Measurements from ENCODE around the gene MSRB1. TPM values are rescaled to one million over a fixed set of nuclear protein-coding genes. Genes with fewer than 3 reads are reported as not detected.
A peak's percentile ranks its signal among the peaks of the same experiment; 100 is the strongest.

The MSRB1 gene, protein sequence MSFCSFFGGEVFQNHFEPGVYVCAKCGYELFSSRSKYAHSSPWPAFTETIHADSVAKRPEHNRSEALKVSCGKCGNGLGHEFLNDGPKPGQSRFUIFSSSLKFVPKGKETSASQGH
- total RNA-seq = 10 to 100 TPM; 23.6 to 30.8 TPM
- long read RNA-seq, transcript MSRB1-201 (4 exons, 1,423 nt) = major isoform, 55 of 57 reads
- long read RNA-seq, partial matches to known transcripts = 0 of 57 reads
- long read RNA-seq, other reads (novel, unspliced or antisense) = 1 of 57 reads

DNA sequence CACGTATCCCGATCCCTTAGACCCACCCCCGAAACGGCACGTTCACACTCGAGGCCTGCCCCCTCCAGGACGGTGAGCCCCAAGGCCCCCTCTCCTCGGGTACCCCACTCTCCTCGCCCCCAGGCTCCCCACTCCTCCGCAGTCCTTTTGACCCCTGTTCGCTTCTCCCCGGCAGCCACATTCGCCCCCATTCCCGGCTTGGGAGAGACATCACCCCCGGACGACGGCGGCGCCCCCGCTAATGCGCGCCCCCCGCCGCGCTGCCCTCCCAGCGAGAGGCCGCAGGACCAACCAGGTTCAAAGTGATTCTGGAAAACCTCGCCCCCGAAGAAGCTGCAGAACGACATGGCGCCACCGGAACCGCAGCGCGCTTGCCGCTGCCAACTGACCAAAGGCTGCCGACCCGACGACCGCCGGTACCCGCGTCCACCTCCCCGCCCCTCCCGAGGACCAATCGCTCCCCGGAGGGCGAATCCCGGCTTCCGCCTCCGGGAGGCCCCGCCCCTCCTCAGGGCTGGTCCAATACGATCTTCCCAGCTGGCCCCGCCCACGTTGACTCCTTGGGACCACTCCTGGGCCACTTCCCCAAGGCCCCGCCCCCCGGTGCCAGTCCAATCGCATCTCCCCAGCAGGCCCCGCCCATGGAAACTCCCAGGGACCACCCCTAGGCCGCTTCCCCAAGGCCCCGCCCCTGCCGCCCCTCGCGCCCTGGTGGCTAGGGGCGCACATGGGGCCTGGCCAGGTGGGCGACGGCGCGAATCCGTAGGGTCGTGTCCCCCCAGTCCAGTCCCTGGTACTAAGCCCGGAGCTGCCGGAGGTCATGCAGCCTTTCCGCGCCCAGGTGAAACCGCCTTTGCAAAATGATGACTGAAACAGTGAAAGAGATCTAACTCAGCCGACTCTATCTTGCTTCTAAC is at the start of gene MSRB1:
Gene MSRB1 (minus strand): TSS at position 390 of the 917 bp plus-strand sequence. CDS start 43 bp downstream, at position 347.
- peak; percentile 97 to 98 for ATAC-seq
- intact Hi-C loops (cut with DNase I) = no loop called here
- DNase-seq = peak; percentile 100

DNA sequence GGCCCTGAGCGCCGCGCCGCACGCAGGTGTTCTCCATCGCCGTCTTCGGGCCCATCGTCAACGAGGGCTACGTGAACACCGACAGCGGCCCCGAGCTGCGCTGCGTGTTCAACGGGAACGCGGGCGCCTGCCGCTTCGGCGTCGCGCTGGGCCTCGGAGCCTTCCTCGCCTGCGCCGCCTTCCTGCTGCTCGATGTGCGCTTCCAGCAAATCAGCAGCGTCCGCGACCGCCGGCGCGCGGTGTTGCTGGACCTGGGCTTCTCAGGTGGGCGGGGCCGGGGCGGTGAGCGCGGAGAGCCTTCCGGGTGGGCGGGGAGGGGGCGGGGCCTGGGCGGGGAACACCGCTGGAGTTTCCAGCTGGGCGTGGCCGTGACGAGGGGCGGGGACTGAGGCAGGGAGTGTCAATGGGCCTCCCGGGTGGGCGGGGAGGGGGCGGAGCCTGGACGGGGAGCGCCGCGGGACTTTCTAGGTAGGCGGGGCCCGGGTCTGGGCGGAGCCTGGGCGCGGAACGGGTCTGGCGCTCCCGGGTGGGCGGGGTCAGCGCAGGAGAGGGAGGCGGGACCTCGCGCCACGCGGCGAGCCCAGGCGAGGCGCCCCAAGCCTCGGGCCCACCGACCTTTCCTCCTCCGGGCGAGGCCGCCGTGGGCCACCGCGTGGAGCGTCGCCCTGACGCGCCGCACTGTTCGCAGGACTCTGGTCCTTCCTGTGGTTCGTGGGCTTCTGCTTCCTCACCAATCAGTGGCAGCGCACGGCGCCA is 49.1 kb upstream of the MSRB1 start:
- DNase-seq = peak; percentile 97
- intact Hi-C loops (cut with DNase I) = no loop called here
- peak; percentile 90 to 93 for ATAC-seq

DNA sequence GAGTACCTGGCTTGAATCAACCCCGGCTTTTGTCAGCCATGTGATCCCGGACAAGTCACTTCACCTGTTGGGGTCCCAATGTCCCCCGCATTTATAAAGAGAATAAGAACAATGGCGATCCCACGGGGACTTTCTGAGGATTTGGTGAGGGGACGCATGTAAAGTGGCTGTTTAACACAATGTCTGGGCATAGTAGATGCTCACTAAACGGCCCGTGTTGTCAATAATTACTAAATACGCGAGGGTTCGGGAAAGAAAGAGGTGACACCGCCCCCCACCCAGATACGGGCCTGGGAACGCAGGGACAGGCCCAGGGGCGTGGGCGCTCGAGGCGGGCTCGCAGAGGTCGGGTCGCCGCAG is 48.6 kb upstream of the MSRB1 start:
- DNase-seq (no peak), ATAC-seq (no peak)
- intact Hi-C loops (cut with DNase I) = no loop called here

DNA sequence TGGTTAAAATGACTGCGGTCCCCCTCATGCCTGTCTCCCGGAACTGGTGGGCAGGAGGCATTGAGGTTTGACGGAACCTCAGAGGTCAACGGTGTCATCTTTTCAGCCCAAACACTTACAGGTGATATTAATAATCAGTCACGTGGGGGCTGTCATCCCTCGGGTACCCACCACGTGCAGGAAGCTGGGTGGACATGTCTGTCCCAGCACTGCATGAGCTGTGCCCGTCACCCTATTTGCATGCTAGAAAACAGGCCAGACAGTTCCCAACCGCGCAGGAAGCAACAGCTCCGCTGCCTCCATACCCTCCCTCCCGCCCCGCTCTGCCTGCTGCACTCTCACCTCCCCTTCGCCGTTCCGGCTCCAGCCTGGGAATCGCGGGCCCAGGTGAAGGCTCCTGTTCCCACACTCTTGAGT is 48.1 kb upstream of the MSRB1 start:
- DNase-seq = no peak
- ATAC-seq = peak in 1 of 2 donors; percentile 3
- intact Hi-C loops (cut with DNase I) = no loop called here

DNA sequence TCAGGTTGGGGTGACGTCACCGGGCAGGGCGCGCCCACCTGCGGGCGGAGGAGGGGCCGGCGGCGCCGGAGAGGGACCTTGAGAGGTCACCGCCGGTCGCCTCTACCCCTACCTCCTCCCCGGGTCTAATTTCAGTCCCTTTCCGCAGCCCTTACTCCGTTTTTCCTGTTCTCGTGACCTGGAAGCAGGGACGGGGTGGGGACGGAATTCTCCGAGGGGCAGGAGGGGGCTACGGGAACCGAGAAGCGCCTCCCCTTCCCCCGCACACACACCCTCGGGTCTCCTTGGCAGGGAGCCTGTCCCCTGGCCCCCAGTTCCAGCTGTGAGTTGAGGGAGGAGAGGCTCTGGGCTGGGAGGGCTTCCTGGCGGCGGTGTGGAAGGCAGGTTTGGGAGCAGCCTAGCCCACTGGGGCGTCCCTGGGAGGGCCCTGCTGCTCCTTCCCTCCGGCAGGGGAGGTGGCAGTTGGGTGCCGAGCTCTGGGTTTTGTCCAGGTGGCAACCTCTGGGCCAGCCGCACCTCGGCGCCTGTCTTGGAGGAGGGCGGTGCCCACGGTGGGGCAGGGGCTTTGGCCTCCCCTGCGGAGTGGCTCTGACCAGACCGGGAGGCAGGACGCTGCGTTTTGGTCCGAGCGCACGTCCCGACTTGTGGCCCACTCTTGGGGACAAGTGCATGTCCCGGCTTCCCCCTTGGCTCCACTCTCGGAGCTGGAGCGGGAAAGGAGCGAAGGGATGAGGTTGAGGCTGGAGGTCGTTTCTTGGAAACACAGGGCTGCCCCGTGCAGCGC is 47.5 kb upstream of the MSRB1 start:
- DNase-seq = no peak
- intact Hi-C loops (cut with DNase I) = no loop called here

DNA sequence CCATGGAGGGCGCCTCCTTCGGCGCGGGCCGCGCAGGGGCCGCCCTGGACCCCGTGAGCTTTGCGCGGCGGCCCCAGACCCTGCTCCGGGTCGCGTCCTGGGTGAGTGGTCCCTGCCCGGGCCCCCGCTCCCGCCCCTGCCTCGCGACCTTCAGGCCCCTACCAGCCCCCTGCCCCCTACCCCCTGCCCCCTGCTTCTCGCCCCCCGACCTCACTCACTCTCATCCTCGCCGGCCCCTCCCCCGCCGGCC is 47.0 kb upstream of the MSRB1 start:
- intact Hi-C loops (cut with DNase I) = no loop called here
- ATAC-seq = no peak
- DNase-seq = no peak

More for the DNA sequence above, 47.5 kb upstream of the MSRB1 start:
- no peak for ATAC-seq

DNA sequence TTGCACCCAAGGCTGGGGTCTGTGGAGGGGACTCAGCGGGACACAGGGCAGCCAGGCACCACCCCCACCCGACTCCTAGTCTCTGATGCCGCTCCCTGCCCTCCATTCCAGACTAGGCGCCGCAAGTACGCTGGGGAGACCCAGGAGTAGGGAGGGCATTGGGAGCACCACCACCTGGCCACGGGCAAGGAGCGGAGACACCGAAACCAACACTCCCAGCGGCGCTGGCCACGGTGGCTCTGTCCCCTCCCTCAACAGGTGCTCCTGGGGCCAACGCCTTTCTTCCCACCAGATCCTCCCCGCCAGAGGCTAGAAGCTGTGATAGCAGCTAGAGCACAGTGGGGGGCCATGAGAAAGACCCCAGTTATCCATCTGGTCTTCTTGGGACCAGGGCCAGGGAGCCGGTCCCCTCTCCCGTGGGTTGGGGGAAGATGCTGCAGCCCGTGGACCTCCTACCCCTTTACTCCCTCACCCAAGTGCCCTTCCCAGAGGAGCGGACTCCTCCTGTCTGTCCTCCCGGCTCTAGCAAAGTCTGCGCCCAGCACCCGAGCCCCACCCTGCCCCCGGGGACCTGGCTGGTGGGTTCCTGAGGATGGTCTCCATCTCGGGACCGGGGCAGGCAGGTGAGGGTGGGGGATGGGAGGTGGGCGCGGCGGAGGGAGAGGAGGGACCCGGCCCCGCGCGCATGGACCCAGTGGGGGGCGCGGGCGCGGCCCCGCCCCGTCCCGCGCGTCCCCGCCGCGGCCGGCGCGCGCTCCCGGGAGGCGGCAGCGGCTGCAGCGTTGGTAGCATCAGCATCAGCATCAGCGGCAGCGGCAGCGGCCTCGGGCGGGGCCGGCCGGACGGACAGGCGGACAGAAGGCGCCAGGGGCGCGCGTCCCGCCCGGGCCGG is 46.5 kb upstream of the MSRB1 start, which contains the start of gene SYNGR3:
Gene SYNGR3 (plus strand): TSS at position 762 of the 892 bp plus-strand sequence. CDS start 133 bp downstream, outside the sequence.
- ATAC-seq = no peak
- no peak for DNase-seq
- intact Hi-C loops (cut with DNase I) = no loop called here

DNA sequence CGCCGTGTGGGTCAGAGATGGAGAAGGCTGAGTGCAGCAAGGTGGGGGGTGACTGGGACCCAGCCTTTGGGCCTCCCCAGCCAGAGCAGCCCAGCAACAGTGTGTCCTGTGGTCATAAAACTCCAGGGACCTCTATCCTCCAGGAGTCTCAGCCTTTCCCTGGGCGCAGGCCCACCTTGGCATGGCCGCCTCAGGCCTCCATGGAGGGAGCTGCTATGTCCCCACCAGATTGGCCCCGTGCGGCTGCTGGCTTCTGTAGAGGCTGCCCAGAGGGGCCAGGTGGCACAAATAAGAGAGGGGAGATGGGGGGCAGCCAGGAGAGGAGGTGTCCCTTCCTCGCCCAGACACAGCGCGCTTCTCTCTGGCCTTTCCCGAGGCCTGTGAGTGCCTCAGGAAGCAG is 44.2 kb upstream of the MSRB1 start:
- DNase-seq (no peak), ATAC-seq (no peak)
- intact Hi-C loops (cut with DNase I) = no loop called here

DNA sequence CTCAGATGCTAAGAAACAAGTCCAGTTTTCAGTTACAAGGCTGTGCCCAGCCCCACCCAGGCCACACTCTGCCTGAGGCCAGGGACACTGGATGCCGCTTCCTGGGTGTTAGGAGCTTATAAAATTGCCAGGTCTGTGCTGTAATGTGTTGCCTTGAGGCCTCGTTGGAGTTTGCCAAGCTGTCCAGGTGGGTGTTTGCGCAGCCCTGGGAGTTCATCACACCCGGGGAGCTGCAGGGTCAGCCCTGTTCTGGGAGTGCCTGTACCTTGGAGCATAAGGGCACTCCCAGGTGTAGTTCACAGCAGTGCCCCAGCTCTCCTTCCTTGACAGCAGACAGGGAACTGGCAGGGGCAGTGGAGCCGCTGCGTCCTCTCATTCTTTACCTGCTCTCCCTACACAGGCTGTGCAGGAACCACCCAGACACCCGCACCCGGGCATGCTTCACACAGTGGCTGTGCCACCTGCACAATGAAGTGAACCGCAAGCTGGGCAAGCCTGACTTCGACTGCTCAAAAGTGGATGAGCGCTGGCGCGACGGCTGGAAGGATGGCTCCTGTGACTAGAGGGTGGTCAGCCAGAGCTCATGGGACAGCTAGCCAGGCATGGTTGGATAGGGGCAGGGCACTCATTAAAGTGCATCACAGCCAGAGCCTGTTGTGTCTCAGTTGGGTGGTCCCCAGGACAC is 42.6 kb upstream of the MSRB1 start:
- ATAC-seq (no peak), DNase-seq (no peak)
- intact Hi-C loops (cut with DNase I) = no loop called here

DNA sequence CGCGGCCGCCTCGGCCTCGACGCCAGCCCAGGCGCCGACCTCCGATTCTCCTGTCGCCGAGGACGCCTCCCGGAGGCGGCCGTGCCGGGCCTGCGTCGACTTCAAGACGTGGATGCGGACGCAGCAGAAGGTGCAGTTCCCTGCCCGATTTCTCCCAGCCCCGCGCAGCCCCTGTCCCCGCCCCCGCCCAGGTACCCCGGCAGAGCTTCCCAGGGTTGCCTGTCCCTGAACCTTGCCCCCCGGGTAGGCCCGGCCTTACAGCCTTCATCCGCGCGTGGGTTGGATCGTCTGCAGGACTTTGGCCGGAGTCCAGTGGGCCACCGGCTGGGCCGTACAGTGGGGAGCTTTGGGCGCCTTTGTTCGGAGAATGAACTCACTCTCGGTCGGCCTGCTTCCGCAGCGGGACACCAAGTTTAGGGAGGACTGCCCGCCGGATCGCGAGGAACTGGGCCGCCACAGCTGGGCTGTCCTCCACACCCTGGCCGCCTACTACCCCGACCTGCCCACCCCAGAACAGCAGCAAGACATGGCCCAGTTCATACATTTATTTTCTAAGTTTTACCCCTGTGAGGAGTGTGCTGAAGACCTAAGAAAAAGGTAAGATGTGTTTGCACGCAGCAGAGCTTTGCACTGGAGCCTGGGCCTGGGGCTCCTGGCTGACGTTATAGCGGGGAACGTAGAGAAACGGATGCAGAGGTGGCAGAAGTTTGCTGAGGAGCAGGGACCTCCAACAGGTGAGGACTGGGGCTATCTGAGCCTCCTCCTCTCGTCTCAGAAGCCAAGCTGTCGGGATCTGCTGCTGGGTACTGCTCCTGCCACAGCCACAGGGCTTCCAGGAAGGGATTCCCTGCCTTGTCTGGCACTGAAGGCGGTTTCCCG is 41.6 kb upstream of the MSRB1 start:
- intact Hi-C loops (cut with DNase I) = no loop called here
- ATAC-seq (peak; percentile 6 to 14), DNase-seq (no peak)

DNA sequence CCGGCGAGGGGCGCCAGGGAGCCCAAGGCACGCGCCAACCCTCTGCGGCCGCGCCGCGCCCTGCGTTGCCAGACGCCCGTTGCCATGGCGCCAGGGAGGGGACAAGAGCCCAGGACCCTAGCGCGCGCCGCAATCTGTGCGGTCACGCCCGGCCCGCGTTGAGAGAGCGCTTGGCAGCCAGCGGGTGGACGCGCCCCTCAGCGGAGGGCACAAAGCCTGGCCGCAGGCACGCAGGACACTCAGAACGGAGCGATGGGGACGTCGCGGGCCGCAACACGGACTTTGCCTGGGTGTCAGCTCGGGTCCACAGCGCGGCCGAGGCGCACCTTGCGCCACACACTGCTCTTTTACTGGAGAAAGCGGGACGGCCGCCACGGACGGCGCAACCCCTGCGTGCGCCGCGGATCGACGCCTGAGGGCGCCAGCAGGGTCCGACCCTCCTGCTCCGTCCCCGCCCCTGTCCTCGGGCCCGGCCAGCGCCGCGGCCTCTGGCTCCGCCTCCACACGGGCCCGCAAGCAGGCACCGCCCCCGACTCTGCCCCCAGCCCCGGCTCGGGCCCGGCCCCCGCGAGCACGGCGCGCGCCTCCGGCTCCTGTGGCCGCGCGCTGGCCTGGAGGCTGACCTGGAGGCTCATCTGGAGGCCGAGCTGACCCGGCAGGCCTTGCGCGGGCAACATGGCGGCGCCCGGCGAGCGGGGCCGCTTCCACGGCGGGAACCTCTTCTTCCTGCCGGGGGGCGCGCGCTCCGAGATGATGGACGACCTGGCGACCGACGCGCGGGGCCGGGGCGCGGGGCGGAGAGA is 40.7 kb upstream of the MSRB1 start, which contains the start of gene GFER:
Gene GFER (plus strand): TSS at position 650 of the 803 bp plus-strand sequence. CDS start 26 bp downstream, at position 676.
- ATAC-seq = peak; percentile 96
- DNase-seq = peak; percentile 91
- intact Hi-C loops (cut with DNase I) = no loop called here

DNA sequence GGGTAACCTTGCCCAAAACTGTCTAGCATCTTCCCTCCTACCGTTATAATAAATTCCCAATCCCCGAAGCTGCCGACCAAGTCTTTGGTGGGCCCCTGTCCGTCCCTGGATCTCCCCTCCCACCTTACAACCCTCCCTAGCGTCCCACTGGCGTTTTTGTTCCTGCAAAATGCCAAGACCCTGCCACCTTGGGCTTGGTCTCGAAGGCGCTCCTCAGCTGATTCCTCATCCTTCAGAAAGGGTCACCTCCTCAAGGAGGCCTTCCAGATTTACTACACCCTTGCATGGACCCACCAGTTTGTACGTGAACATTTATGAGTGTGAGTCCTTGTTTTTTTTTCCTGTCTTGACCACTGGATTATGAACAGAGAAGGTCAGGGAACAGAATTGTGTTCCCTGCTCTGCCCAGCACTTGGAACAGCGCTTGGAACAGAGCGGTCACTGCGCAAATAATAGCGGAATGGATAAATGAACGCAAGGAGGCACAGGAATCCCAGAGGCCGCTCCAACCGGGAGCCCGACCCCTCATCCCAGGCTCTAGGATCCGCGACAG is 40.1 kb upstream of the MSRB1 start:
- intact Hi-C loops (cut with DNase I) = no loop called here
- no peak for DNase-seq
- no peak for ATAC-seq

DNA sequence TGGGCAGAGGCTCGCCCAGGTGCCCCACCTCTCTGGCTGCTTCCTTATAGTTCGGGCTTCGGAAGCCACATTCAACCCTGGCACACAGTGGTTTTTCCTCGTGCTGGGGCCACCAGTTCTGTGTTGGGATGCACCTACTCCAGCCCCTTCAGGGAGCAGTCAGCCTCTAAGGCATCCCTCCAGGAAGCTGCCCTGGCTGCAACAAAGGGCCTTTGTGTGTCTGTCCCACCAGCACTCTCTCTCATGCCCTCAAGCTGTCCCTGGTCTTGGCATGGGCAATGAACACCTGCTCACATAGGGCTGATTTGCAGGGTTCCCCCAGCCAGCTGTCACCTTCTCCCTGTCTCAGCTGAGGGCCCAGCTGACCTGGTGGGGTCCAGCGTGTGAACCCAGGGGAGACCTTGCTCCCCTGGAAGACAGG is 39.0 kb upstream of the MSRB1 start:
- no peak for ATAC-seq
- no peak for DNase-seq
- intact Hi-C loops (cut with DNase I) = no loop called here

DNA sequence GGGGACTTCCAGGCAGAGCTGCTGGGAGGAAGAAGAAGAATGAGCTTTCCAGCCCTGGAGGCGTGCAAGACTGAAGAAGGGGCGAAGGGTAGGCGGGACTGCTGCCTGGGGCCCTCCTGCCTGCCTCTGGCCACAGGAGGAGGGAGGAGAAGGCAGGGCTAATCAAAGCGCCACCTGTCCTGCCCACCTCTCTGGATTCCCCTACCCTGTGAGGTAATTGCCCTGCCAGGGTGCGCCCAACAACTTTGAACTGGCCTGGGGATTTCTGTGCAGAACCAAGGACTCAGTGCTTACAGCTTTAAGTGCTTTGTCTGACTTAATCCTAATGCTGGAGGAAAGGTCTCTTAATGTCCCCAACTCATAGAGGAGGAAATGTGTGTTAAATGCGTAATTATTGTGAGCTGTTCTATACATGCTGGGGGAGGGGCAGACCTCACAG is 38.4 kb upstream of the MSRB1 start, which contains the start of gene NOXO1:
Gene NOXO1 (minus strand): TSS at position 72 of the 439 bp plus-strand sequence. CDS start 290 bp downstream, outside the sequence.
- intact Hi-C loops (cut with DNase I) = no loop called here
- DNase-seq (no peak), ATAC-seq (no peak)

DNA sequence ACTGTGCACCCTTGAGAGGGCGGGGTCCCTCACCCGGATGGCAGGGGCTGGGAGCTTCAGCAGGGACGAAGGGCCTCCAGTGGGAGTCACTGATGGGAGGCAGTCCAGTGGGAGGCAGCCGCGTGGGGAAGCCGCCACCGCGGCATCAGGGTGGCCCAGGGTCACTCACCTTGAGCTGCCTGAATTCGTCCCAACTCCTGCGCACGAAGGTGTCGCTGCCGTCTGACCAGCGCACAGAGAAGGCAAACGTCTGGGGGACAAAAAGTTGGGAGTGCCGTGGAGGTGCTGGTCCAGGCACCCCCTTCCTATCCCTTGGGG is 37.7 kb upstream of the MSRB1 start:
- ATAC-seq (no peak), DNase-seq (no peak)
- intact Hi-C loops (cut with DNase I) = no loop called here

Data from left cardiac atrium (tissue), 4 donors.